ENCODE measurements around the gene TACR1. TPM values are rescaled to one million over a fixed set of nuclear protein-coding genes. Genes with fewer than 3 reads are reported as not detected.

Gene TACR1
- total and polyA plus RNA-seq, 2 of the 13 experiments (the other 11 are each of a cell fraction or from before 2014, with no cell fraction given): not detected

DNA sequence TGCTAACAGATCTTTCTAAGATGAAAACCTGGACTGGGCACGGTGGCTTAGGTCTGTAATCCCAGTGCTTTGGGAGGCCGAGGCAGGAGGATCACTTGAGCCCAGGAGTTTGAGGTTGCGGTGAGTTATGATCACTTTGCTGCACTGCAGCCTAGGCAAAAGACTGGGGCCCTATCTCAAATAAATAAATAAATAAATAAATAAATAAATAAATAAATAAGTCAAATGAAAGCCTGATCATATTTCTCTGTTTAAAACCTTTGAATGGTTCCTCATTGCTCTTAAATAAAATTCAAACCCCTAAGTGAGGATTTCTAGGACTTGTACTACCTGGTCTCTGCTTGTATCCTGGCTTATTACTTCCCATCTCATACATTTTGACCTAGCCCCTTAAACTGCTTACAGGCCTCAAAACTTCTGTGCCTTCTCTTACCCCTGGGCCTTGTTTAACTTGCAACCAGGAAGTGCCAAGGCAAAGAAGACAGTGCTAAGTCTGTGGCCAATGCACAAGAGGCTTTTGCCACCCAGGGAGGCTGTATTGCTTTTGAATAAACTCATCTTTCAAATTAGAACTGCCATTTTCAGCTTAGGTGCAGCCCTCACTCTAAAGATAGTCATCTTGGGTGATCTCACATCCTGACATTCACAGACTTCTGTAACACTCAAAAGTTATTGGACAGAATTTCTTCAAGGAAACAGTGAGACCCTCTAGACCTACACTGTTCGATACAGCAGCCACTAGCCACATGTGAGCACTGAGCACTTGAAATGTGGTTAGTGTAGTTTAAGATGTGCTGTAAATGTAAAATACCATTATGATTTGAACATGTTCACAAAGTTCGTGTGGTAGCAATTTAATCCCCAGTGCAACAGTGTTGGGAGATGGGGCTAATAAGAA, 167.2 kb downstream of the TACR1 start:
- FAIRE-seq: no peak
- no peak overlapping the region for H3K27ac ChIP-seq (ENCODE audit: extremely low read length, insufficient read depth, low read length)
- DNase-seq (ENCODE audit: low spot score): no peak
- POLR2A ChIA-PET: no interaction called here
- WGBS (ENCODE audit: low lambda C conversion rate): 88% methylated on average over 5 of the region's 5 CpGs
- in situ Hi-C loops (cut with HindIII; ENCODE audit: extremely low pct_ligation_motif_present, low pct_unique_long_range_greater_than_20kb) (no loop called here), intact Hi-C loops (cut with micrococcal nuclease; ENCODE audit: unreplicated experiment) (no loop called here)
- BruUV-seq (replicated peaks): no TSS peak
- ATAC-seq: no peak
- 0 out of 5 replicates have a peak, but pooled peaks cover 0 to 1% of the 10 kb centered on the region in 2 experiments for H3K36me3 ChIP-seq (replicated peaks in 1 of 2; ENCODE audit: control insufficient read depth in 1 of 2, insufficient read depth in 2 of 2, low read length in 2 of 2)
- H3K4me3 ChIP-seq (replicated peaks in 1 of 3; ENCODE audit: insufficient read depth in 1 of 3, low read depth in 2 of 3, low read length in 3 of 3): no peak overlapping the region
- CTCF ChIA-PET (ENCODE audit: low intra/inter-chr PET ratio, low total read pairs): no interaction called here
- H3K79me2 ChIP-seq (ENCODE audit: insufficient read depth, low read length): no peaks in the 10 kb centered on the region
- TF ChIP-seq ZSCAN29 (CRISPR knock-in tag; conservative IDR thresholded peaks at IDR 0.05): no peak
- TF ChIP-seq ZFP1 (CRISPR knock-in tag; IDR thresholded peaks at IDR 0.05): no peak
- no peak for TF ChIP-seq NBN (conservative IDR thresholded peaks at IDR 0.05)
- no peak for TF ChIP-seq ZNF253 (CRISPR knock-in tag; IDR thresholded peaks at IDR 0.05; ENCODE audit: borderline replicate concordance)
- TF ChIP-seq, protein P1, sequence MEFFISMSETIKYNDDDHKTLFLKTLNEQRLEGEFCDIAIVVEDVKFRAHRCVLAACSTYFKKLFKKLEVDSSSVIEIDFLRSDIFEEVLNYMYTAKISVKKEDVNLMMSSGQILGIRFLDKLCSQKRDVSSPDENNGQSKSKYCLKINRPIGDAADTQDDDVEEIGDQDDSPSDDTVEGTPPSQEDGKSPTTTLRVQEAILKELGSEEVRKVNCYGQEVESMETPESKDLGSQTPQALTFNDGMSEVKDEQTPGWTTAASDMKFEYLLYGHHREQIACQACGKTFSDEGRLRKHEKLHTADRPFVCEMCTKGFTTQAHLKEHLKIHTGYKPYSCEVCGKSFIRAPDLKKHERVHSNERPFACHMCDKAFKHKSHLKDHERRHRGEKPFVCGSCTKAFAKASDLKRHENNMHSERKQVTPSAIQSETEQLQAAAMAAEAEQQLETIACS (CRISPR knock-in tag; IDR thresholded peaks at IDR 0.05): no peak
- TF ChIP-seq MIER3 (CRISPR knock-in tag; IDR thresholded peaks at IDR 0.05; ENCODE audit: borderline replicate concordance): no peak
- no peak for TF ChIP-seq PHF8 (CRISPR knock-in tag; IDR thresholded peaks at IDR 0.05)
- TF ChIP-seq, protein P2, sequence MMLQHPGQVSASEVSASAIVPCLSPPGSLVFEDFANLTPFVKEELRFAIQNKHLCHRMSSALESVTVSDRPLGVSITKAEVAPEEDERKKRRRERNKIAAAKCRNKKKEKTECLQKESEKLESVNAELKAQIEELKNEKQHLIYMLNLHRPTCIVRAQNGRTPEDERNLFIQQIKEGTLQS (CRISPR knock-in tag; IDR thresholded peaks at IDR 0.05): no peak
- TF ChIP-seq YY1 (IDR thresholded peaks at IDR 0.05; ENCODE audit: insufficient read depth, insufficient replicate concordance, low read depth, low read length): no peak
- no peak for TF ChIP-seq ZNF574 (CRISPR knock-in tag; IDR thresholded peaks at IDR 0.05)
- TF ChIP-seq, protein P3, sequence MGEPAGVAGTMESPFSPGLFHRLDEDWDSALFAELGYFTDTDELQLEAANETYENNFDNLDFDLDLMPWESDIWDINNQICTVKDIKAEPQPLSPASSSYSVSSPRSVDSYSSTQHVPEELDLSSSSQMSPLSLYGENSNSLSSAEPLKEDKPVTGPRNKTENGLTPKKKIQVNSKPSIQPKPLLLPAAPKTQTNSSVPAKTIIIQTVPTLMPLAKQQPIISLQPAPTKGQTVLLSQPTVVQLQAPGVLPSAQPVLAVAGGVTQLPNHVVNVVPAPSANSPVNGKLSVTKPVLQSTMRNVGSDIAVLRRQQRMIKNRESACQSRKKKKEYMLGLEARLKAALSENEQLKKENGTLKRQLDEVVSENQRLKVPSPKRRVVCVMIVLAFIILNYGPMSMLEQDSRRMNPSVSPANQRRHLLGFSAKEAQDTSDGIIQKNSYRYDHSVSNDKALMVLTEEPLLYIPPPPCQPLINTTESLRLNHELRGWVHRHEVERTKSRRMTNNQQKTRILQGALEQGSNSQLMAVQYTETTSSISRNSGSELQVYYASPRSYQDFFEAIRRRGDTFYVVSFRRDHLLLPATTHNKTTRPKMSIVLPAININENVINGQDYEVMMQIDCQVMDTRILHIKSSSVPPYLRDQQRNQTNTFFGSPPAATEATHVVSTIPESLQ (CRISPR knock-in tag; conservative IDR thresholded peaks at IDR 0.05): no peak
- no peak for TF ChIP-seq ZNF567 (CRISPR knock-in tag; IDR thresholded peaks at IDR 0.05; ENCODE audit: borderline replicate concordance)
- TF ChIP-seq, protein P4, sequence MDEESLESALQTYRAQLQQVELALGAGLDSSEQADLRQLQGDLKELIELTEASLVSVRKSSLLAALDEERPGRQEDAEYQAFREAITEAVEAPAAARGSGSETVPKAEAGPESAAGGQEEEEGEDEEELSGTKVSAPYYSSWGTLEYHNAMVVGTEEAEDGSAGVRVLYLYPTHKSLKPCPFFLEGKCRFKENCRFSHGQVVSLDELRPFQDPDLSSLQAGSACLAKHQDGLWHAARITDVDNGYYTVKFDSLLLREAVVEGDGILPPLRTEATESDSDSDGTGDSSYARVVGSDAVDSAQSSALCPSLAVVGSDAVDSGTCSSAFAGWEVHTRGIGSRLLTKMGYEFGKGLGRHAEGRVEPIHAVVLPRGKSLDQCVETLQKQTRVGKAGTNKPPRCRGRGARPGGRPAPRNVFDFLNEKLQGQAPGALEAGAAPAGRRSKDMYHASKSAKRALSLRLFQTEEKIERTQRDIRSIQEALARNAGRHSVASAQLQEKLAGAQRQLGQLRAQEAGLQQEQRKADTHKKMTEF (CRISPR knock-in tag; IDR thresholded peaks at IDR 0.05): no peak
- no peak for TF ChIP-seq MAFG (CRISPR knock-in tag; IDR thresholded peaks at IDR 0.05)
- TF ChIP-seq ZNF792 (CRISPR knock-in tag; IDR thresholded peaks at IDR 0.05): no peak
- no peak overlapping the region for H3K9ac ChIP-seq (ENCODE audit: insufficient read depth, low read depth, low read length)
- H3K4me2 ChIP-seq (ENCODE audit: low read depth, low read length): no peak overlapping the region
- H2AFZ ChIP-seq (ENCODE audit: low read length): no peak overlapping the region
- no peaks in the 10 kb centered on the region for H4K20me1 ChIP-seq (ENCODE audit: insufficient read depth, low read length)
- no peaks in the 10 kb centered on the region for H3K9me3 ChIP-seq (ENCODE audit: low read length)
- H3K4me1 ChIP-seq (ENCODE audit: insufficient read depth, low read length): no peaks in the 10 kb centered on the region
- H3K27me3 ChIP-seq (ENCODE audit: control insufficient read depth in 1 of 2, insufficient read depth in 2 of 2, low read length in 2 of 2): no peaks in the 10 kb centered on the region
